ENCODE measurements around the gene NXPH3.

DNA sequence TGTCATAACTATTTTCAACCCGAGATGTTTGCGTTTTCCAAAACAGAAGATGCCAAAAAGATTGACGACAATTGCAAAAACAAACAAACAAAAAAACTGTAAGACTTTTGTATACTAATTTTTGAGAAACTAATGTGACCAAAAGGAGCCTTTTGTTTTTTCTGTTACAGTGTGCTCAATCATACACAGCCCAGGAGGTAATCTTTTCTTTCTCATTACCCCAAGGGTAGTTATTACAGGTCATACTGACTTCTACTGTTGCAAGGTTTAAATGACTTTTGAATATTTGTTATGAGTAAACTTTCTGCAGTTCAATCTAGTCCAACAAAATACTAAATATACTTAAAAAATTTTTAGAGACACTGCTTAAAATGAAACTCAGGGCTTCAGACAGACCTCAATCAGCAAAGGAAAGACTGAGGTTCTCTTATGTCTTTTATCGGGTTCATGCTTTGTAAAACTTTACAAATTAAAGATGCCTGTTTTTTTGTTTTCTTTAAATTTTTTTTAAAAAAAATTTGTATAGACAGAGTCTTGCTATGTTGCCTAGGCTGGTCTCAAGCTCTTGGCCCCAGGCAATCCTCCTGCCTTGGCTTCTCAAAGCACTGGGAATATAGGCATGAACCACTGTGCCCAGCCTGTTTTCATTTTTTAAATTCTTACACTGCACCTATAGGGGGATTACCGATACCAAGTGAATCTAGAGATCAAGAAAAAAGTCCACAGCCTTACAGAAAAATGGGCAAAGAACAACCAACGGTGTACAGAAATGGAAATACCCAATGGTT lies 54.6 kb downstream of the NXPH3 start:
- TF ChIP-seq, protein P1, sequence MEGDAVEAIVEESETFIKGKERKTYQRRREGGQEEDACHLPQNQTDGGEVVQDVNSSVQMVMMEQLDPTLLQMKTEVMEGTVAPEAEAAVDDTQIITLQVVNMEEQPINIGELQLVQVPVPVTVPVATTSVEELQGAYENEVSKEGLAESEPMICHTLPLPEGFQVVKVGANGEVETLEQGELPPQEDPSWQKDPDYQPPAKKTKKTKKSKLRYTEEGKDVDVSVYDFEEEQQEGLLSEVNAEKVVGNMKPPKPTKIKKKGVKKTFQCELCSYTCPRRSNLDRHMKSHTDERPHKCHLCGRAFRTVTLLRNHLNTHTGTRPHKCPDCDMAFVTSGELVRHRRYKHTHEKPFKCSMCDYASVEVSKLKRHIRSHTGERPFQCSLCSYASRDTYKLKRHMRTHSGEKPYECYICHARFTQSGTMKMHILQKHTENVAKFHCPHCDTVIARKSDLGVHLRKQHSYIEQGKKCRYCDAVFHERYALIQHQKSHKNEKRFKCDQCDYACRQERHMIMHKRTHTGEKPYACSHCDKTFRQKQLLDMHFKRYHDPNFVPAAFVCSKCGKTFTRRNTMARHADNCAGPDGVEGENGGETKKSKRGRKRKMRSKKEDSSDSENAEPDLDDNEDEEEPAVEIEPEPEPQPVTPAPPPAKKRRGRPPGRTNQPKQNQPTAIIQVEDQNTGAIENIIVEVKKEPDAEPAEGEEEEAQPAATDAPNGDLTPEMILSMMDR (IDR thresholded peaks at IDR 0.05; ENCODE audit: low read depth, low read length) = no peak
- no peak for TF ChIP-seq EZH2phosphoT487 (IDR thresholded peaks at IDR 0.05; ENCODE audit: low read depth)
